AG09319 (cell line): ENCODE results near the gene HDAC9.

Experiments used
- DNase-seq: peaks from one replicate; pipeline ENCODE4 v3.0.0-alpha.2; 2010; ENCODE audit warnings: low read depth; ENCODE audit errors: extremely low read depth
- CTCF ChIP-seq: IDR thresholded peaks from 2 replicates; pipeline ENCODE4 v1.5.1; 2011; ENCODE audit warnings: low read depth, mild to moderate bottlenecking, inconsistent platforms, low read length, moderate library complexity

HDAC9 gene

DNA sequence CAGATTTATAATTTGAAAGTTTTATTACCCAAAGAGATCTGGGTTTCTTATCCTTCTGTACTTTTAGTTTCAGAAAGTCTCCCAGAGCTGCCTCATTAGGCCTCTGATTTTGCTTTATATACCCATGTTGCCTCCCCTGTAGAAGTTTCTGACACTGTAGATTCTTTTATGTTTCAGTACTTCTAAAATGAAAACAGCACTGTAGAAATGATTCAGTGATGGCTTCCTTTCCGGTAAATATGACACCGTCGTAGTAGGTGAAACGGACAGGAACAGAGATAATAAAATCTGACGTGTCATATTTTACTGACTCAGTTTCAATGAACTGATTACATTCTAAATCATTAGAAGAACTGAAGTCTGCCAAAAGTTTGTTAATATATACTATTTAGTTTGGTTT is 349.2 kb downstream of the HDAC9 start:
- no peak for DNase-seq
- TF ChIP-seq CTCF = no peak

- TF ChIP-seq CTCF = no peak
These were observed 350.2 kb downstream of the HDAC9 start for GRCh38 chr7:18845700-18846099.

GRCh38 chr7:18846765-18847215 is 351.2 kb downstream of the HDAC9 start:
- peak; percentile 92 for DNase-seq
- TF ChIP-seq CTCF = no peak

More at GRCh38 chr7:18845700-18846099, 350.2 kb downstream of the HDAC9 start:
- DNase-seq = no peak

DNA sequence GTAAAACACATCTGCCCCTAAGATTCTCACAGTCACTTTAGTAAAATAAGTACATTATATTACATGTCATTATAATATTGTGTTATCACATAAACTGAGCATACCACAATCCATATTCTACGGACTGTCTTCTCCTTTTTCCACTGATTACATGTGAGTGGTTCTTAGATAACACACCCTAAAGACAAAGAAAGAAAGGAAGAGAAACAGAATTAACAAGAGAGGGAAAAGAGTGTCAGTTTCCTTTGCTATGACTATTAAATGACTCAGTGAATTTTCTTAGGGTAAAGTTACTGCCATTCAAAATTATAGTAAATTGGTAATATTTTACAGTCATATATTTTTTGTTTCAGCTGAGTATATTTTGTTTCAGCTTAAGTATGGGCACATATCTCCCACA is 353.6 kb downstream of the HDAC9 start:
- TF ChIP-seq CTCF = no peak
- DNase-seq = no peak

DNA sequence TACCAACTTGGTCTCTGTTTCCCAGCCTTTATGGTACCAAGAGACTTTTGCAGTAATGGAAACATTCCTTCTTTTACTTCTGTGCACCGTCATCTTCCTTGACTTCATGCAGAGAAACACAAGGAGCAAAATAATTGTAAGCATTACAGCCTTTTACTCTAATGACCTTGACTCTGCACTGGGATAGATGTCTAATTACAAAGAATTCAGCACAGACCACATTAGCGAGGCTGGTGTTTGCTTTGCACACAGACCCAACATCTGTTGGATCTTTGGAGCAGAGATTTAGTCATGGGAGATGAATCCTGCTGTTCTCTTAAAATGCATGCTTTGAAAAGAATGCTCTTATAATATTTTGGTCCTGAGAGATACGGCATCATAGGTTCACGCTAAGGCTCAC is 360.2 kb downstream of the HDAC9 start:
- no peak for TF ChIP-seq CTCF
- no peak for DNase-seq

- DNase-seq = no peak
- TF ChIP-seq CTCF = no peak
These were observed 362.7 kb downstream of the HDAC9 start for GRCh38 chr7:18858232-18858631.

GRCh38 chr7:18859318-18859717 is 363.8 kb downstream of the HDAC9 start:
- TF ChIP-seq CTCF = no peak
- DNase-seq = no peak
